Measurements from ENCODE around the gene HOMEZ.

GRCh38 chr14:23323838-23324454 lies 38.0 kb upstream of the HOMEZ start:
- no peak for TF ChIP-seq CTCF (IDR thresholded peaks at IDR 0.05)
- no peak for TF ChIP-seq POLR2AphosphoS5 (IDR thresholded peaks at IDR 0.05; ENCODE audit: low read depth, low read length)
- no peak for TF ChIP-seq REST (IDR thresholded peaks at IDR 0.05; ENCODE audit: insufficient read depth in 1 of 2, low read depth in 2 of 2, low read length in 1 of 2)
- no peak for TF ChIP-seq TCF7L2 (IDR thresholded peaks at IDR 0.05; ENCODE audit: low read depth, low read length)
- no peak for TF ChIP-seq SIN3A (IDR thresholded peaks at IDR 0.05; ENCODE audit: borderline replicate concordance, insufficient read depth, low read depth, low read length)
